GM06990 (cell line): ENCODE measurements around the gene C15orf39.
"Not testable (repeated sequence)": the region's sequence is repeated elsewhere in the genome, so short reads cannot be mapped to it uniquely, and the experiment has no call there.

Experiments used
- DNase-seq: peaks from one replicate; pipeline ENCODE4 v3.0.0-alpha.2; 2011; ENCODE audit not compliant: insufficient read length; ENCODE audit errors: extremely low read depth
- H3K27me3 ChIP-seq: replicated peaks from 2 replicates; pipeline ENCODE4 v1.6.0; 2011; ENCODE audit warnings: low read length; ENCODE audit not compliant: control insufficient read depth, insufficient read depth
- H3K36me3 ChIP-seq: 2 replicates; pipeline ENCODE4 v1.5.1; 2011; ENCODE audit warnings: low read length; ENCODE audit not compliant: control insufficient read depth, insufficient read depth
- H3K4me3 ChIP-seq: replicated peaks from 2 replicates; pipeline ENCODE4 v1.5.1; 2011; ENCODE audit warnings: low read depth, mild to moderate bottlenecking, control low read depth, low read length
- TF ChIP-seq, protein P1 (sequence below): IDR thresholded peaks from 2 replicates; pipeline ENCODE4 v1.5.1; 2011; ENCODE audit warnings: low read length, control low read depth, mild to moderate bottlenecking, inconsistent platforms; ENCODE audit not compliant: insufficient read depth, poor library complexity, severe bottlenecking

C15orf39 gene

DNA sequence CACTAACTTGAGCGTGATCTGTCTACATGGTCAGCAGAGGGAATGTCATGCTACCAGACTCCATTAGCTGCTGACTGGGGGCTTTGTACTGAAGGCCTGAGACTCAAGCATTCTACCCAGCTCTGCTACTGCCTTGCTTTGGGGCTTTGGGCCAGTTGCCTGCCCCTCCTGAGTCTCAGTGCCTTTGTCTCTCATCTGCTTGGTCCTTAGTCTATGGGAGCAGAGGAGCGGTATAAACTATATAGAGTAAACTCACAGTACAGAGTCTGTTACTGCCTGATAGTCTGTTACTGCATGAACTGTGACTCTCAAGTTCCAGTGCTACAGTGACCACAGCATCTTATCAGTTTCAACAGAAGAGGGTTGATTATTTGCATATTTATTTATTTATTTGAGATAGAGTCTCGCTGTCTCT lies 38.5 kb upstream of the C15orf39 start:
- no peaks in the 10 kb centered on the region for H3K27me3 ChIP-seq
- H3K36me3 ChIP-seq: no peaks in the 10 kb centered on the region
- H3K4me3 ChIP-seq: no peak overlapping the region
- no peak for DNase-seq
- TF ChIP-seq, protein P1, sequence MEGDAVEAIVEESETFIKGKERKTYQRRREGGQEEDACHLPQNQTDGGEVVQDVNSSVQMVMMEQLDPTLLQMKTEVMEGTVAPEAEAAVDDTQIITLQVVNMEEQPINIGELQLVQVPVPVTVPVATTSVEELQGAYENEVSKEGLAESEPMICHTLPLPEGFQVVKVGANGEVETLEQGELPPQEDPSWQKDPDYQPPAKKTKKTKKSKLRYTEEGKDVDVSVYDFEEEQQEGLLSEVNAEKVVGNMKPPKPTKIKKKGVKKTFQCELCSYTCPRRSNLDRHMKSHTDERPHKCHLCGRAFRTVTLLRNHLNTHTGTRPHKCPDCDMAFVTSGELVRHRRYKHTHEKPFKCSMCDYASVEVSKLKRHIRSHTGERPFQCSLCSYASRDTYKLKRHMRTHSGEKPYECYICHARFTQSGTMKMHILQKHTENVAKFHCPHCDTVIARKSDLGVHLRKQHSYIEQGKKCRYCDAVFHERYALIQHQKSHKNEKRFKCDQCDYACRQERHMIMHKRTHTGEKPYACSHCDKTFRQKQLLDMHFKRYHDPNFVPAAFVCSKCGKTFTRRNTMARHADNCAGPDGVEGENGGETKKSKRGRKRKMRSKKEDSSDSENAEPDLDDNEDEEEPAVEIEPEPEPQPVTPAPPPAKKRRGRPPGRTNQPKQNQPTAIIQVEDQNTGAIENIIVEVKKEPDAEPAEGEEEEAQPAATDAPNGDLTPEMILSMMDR: no peak

DNA sequence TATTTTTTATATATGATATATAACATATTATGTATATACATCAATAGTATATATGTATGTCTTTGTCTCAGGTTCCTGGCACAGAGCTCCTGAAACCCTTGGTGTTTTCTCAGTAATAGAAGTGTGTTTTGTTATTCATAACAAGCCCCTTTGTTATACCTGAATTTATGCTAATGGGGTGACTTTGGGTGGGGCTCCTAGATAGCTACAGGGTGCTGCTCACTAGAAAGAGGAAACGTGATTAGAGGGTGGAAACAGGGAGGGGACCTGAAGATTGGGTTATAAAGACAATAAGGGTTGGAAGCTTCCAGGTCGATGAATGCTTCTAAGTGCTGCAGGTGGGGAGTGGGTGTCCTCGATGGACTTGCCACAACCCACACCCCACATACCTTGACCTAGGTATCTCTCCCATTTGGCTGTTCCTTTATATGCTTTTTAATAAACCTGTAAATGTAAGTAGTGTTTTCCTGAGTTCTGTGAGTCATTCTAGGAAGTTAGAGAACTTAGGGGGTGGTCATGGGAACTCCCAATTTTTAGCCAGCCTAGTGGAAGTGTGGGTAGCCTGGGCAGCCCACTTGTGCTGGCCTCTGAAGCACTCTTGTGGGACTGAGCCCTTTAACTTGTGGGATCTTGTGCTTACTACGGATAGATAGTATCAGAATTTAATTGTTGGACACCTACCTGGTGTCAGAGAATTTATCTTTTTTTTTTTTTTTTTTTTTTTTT lies 36.9 kb upstream of the C15orf39 start:
- TF ChIP-seq, protein P1: no peak
- Histone ChIP-seq H3K36me3 (no peaks in the 10 kb centered on the region), H3K27me3 (no peaks in the 10 kb centered on the region), H3K4me3 (no peak overlapping the region)
- DNase-seq: no peak

DNA sequence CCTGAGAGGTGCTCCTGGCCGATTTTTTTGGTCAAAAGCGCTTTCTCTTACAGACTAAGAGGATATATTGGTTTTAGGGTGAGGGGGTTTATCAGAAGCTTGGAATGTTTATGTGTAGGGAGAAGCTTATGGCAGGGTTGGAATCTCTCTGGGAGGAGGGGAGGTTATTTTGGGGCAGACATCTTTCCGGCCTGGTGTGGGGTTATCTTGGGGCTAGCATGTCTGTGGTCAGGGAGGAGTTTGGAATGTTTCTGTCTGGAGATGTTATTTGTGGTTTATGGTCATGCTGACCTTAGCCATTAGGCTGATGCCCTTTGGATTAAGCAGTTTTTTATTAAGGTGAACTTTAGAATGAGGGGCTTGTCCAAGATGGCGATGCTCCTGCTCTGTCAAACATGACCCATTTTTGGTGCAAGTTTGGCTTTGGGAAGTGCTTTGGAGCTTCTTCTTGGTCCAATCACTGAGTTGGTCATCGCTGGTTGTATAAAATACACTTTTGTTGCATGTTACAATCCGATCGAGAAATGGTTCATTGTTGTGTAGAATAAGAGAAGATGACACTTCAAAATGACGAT lies 35.1 kb upstream of the C15orf39 start:
- H3K4me3 ChIP-seq, H3K27me3 ChIP-seq, H3K36me3 ChIP-seq, DNase-seq: not testable (repeated sequence)

DNA sequence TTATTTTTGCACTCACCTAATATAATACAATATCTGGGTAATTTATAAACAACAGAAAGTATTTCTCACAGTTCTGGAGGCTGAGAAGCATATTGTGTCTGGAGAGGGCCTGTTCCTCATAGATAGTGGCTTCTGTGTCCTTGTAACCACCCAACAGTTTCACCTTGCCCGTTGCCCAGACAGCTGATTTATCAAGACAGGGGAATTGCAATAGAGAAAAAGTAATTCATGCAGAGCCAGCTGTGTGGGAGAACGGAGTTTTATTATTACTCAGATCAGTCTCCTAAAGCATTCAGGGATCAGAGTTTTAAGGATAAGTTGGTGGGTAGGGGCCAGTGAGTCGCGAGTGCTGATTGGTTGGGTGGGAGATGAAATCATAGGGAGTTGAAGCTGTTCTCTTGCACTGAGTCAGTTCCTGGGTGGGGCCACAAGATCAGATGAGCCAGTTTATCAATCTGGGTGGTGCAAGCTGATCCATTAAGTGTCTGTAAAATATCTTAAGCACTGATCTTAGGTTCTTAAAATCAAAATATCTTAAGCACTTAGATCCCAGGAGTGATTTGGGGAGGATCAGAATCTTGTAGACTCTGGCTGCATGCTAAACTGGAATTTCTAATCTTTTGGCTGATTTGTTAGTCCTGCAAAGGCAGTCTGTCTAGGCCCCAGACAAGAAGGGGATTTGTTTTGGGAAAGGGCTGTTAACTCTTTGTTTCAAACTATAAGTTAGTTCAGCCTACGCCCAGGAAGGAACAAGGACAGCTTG lies 33.9 kb upstream of the C15orf39 start:
- no peak overlapping the region for H3K4me3 ChIP-seq
- H3K27me3 ChIP-seq: no peaks in the 10 kb centered on the region
- H3K36me3 ChIP-seq: no peaks in the 10 kb centered on the region
- TF ChIP-seq, protein P1: no peak
- no peak for DNase-seq

DNA sequence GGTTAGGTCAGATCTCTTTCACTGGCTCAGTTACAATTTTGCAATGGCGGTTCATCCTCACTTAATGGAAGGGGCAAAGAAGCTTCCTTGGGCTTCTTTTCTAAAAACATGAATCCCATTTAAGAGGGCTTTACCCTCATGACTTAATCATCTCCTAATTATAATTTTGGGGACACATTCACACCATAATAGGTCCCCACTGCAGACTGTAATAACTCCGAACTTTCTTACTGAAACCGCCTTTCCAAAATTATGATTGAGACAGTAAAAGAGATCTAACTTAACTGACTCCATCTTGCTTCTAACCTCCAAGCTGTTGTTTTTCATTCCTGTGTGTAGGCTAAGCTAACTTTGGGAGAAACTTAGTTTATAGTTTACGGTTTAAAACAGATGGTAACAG lies 33.3 kb upstream of the C15orf39 start:
- DNase-seq: no peak
- no peaks in the 10 kb centered on the region for H3K27me3 ChIP-seq
- no peak overlapping the region for H3K4me3 ChIP-seq
- TF ChIP-seq, protein P1: no peak
- no peaks in the 10 kb centered on the region for H3K36me3 ChIP-seq

DNA sequence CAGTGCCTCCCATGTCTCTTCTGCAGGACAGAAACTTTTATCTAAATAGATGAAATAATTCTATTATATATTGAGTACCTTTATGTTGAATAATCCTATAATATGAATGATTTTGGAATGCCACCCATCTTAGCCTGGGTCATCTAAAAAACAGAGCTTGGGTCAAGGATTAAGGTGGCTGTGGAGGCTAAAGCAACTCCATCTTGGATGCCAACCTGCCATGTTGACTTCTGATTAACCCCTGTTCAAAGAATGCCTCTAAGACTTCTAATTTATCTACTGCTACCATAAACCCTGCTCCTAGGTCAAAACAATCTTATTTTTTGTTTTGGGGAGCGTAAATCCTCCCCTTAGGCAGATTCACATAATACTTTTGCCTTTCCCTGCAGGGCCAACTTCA lies 31.5 kb upstream of the C15orf39 start:
- Histone ChIP-seq H3K27me3 (no peaks in the 10 kb centered on the region), H3K4me3 (no peak overlapping the region), H3K36me3 (no peaks in the 10 kb centered on the region)
- no peak for DNase-seq
- TF ChIP-seq, protein P1: no peak
